HG03520 (cell line): ENCODE data around the gene LRRC4C.

ENCODE experiments used
- ATAC-seq: cut with Tn5 transposase; IDR thresholded peaks from one replicate; pipeline ENCODE4 v1.9.1; 2021; ENCODE audit warnings: mild to moderate bottlenecking, moderate library complexity; ENCODE audit not compliant: unreplicated experiment

Gene LRRC4C

GRCh38 chr11:40746282-40746681 lies 713.2 kb downstream of the LRRC4C start:
- no peak for ATAC-seq

GRCh38 chr11:40732132-40732531 lies 727.3 kb downstream of the LRRC4C start:
- no peak for ATAC-seq

GRCh38 chr11:40722179-40722795 lies 737.2 kb downstream of the LRRC4C start:
- ATAC-seq, result no peak

GRCh38 chr11:40716344-40717130 lies 742.9 kb downstream of the LRRC4C start:
- ATAC-seq, result no peak

- ATAC-seq, result no peak
Observed at GRCh38 chr11:40713083-40713482, 746.4 kb downstream of the LRRC4C start.

GRCh38 chr11:40701027-40701426 lies 758.4 kb downstream of the LRRC4C start:
- no peak for ATAC-seq

- no peak for ATAC-seq
Observed at GRCh38 chr11:40689823-40690222, 769.6 kb downstream of the LRRC4C start.

- no peak for ATAC-seq
Observed at GRCh38 chr11:40688369-40688768, 771.1 kb downstream of the LRRC4C start.

GRCh38 chr11:40686765-40687164 lies 772.7 kb downstream of the LRRC4C start:
- no peak for ATAC-seq

- no peak for ATAC-seq
Observed at GRCh38 chr11:40683010-40683409, 776.4 kb downstream of the LRRC4C start.

GRCh38 chr11:40679276-40679675 lies 780.2 kb downstream of the LRRC4C start:
- ATAC-seq, result no peak

- no peak for ATAC-seq
Observed at GRCh38 chr11:40647295-40647694, 812.2 kb downstream of the LRRC4C start.

GRCh38 chr11:40642284-40642683 lies 817.2 kb downstream of the LRRC4C start:
- no peak for ATAC-seq

GRCh38 chr11:40619654-40620053 lies 839.8 kb downstream of the LRRC4C start:
- no peak for ATAC-seq

GRCh38 chr11:40606800-40607199 lies 852.7 kb downstream of the LRRC4C start:
- no peak for ATAC-seq

- ATAC-seq, result no peak
Observed at GRCh38 chr11:40602866-40603552, 856.4 kb downstream of the LRRC4C start.

- ATAC-seq, result no peak
Observed at GRCh38 chr11:40597546-40598113, 861.8 kb downstream of the LRRC4C start.

GRCh38 chr11:40573254-40573891 lies 886.1 kb downstream of the LRRC4C start:
- ATAC-seq, result no peak

- ATAC-seq, result no peak
Observed at GRCh38 chr11:40569947-40570531, 889.4 kb downstream of the LRRC4C start.

- no peak for ATAC-seq
Observed at GRCh38 chr11:40567392-40567791, 892.1 kb downstream of the LRRC4C start.

- no peak for ATAC-seq
Observed at GRCh38 chr11:40544162-40544561, 915.3 kb downstream of the LRRC4C start.
